GM18858 (cell line): Measurements from ENCODE around the gene KDM2B.

Source experiments
- ATAC-seq: cut with Tn5 transposase; IDR thresholded peaks from one replicate; pipeline ENCODE4 v1.9.1; 2021; ENCODE audit not compliant: unreplicated experiment

The KDM2B gene

GRCh38 chr12:121532503-121533393, 48.1 kb downstream of the KDM2B start:
- no peak for ATAC-seq

GRCh38 chr12:121531356-121531750, 49.5 kb downstream of the KDM2B start:
- ATAC-seq, result no peak

DNA sequence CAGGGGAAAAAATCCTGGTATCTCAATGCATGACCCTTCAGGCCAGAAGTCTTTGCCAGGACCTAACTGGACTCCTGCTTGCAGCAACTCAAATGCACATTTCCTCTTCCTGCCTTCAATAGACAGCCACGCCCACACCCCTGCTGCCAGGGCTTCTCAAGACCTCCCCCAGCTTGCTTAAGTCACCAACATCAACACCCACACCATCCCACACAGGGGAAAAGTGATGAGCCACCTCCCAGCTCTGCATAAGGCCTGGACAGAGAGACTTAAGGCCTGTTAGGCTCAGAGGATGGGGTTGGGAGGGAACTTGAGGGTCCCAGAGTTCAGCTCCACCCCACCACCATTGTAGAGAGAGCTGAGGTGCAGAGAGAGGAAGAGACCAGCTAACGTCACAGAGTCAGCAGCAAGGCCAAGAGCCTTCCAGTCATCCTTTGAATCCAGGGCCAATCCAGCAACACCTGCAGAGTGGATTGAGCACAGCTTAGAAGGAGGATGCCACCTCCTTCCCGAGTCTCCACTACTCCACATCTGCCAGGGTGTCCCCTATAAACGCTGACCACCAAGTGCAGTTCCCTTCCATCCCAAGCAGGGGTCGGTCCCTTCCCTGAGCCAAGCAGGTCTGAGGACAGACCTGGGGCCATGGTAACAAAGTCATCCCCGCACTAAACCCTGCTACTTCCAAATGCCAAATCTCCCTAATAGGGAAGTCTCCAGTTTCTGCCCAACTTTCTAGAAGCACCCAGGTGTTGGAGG, 50.0 kb downstream of the KDM2B start:
- no peak for ATAC-seq

GRCh38 chr12:121529184-121529583, 51.6 kb downstream of the KDM2B start:
- ATAC-seq, result no peak

- no peak for ATAC-seq
These were observed 55.4 kb downstream of the KDM2B start for GRCh38 chr12:121525411-121525810.

GRCh38 chr12:121524196-121524916, 56.5 kb downstream of the KDM2B start:
- no peak for ATAC-seq

GRCh38 chr12:121523741-121524140, 57.1 kb downstream of the KDM2B start:
- ATAC-seq, result no peak

DNA sequence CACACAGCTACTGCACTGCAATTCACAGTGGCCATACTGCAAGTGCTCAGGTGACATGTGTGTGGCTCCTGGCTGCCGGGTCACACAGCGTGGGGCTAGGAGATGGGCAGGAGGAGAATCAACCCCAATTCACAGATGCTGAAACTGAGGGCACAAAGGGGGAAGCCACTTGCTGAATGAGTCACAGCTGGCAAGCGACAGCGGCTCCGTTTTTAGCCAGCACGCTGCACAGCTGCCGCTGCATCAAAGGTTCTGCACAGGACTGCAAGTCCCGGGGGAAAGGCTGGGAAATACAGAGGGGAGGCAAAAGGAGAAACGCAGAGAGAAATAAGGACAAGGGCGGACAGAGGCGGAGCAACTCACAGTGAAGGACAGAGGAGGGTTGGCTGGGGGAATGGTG, 57.9 kb downstream of the KDM2B start:
- no peak for ATAC-seq

DNA sequence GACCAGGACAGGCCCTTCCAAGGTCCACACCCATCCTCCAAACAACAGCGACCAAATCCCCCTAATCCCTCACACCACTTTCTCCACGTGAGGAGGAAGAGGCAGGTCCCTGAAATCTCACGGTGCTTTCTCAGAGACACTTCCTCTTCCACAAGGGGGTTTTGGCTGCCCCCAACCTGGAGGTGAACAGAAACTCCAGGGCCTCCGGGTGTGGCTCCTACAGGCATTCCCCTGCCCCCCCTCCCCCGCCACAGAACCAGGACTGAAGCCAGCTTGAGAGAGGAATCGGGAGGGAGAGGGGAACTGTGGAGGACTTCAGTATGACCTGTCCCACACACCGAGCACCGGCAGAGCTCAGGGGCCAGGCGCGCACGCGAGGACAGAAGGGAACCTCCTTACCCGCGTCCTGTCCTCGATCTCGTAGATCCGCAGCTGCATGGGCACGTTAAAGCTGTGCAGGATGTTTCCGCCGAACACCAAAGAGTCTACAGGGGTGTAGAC, 60.2 kb downstream of the KDM2B start:
- ATAC-seq, result no peak

DNA sequence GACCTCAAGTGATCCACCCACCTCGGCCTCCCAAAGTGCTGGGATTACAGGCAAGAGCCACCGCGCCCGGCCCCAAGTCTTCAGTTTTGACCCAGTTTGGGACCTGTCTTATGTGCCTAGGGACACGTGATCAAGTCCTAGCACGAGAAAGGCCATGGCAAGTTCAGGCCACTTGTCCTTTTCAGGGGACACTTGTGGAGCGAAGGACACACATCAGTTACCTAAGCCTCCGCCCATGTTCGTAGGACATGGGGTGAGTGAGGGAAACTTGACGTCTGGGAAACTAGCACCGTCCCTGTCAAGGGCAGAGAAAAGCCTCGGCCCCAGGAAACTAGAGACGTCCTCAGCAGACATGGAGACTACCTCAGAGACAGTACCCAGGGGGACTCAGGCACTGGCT, 60.7 kb downstream of the KDM2B start:
- ATAC-seq, result no peak

DNA sequence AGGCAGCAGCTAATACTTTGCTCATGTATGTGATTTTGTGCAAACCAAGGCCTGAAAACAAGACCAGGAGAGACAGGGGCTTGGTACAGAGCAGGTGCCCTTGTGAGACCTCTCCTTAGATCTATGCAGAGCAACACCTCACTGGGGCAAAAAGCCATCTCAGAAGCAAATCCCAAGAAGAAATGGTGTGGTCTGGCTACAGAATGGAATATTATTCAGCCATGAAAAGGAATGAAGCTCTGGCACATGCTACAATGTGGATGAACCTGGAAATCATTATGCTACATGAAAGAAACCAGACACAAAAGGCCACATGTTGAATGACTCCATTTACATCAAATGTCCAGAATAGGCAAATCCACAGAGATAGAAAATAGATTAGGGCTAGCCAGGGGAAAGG, 61.6 kb downstream of the KDM2B start:
- ATAC-seq, result no peak

DNA sequence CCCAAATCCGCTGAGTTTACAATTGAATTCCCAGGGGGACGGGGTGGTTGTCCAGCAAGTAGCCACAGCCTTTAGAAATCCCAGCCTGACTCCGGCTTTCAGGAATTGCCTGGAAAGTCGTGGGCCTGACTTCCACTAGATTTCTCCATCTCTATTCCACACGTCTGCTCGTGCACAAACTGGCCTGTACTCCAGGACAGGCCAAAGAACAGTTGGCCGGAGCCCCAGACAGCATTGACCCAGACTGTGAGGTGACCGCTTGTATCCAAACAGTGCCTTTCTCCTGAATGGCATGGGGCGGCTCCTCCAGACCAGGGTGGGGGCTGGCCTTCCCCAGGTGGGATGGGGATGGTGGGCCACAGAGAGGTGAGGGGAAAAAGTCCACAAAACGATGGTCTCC, 62.2 kb downstream of the KDM2B start:
- no peak for ATAC-seq

- no peak for ATAC-seq
These were observed 64.3 kb downstream of the KDM2B start for GRCh38 chr12:121516437-121517011.

DNA sequence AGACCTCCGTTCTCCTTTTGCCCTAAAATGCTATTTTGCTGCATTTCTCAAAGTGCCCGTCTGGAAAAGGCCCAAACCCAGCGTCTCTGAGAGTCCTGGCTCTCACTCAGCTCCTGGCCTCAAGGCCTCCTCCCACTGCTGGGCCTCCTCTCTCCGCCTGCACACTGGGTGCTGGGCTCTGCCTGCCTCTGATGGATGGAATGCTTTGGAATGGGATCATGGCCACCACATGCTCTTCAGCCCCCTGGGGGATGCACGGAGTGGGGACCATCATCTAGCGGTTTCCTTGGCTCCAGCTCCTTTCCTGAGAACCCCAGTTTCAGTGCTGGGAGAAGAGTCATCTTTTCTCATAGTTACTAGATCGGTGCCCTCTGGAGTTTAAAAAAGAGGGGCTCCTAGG, 65.2 kb downstream of the KDM2B start:
- no peak for ATAC-seq

DNA sequence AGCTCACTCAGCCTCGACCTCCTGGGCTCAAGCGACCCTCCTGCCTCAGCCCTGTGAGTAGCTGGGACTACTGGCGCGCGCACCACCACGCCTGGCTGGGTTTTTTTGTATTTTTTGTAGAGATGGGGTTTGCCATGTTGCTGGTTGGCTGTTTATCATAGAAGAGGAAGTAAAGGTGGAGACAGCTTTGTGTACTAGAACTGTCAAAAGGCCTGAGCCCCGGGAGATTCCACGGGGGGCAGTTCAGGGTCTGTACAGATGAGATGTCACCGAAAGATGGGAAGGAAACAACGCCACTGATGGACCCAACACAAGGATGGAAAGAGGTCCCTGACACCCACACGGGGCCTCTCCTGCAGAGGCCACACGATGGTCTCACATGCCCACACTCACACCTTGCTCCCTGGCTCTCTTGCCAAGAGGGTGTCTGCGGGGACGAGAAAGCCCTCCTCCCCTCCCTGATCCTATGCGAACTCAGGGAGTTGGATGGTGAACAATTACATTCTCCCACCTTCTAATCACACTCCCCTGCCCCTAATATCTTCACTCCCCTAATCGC, 66.6 kb downstream of the KDM2B start:
- no peak for ATAC-seq

- ATAC-seq, result no peak
These were observed 67.2 kb downstream of the KDM2B start for GRCh38 chr12:121513464-121514183.

DNA sequence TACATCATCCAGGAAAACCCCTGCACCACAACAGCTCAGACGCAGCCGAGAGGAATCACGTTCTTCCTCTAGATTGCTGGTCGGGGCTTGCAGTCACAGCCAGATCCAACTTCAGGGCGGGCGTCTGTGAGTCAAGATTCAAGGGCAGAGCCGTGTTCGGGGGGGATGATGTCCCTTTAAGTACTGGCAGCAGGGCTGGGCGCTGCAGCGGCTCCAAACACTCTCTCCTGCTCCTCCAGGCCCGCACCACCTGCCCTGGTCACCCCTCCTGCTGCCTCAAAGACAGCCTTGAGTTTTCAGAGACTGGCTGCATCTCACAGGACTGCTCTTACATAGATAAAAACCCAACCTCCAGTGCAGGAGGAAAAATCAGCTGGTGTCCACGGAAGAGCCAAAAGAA, 68.3 kb downstream of the KDM2B start:
- ATAC-seq, result no peak

- no peak for ATAC-seq
These were observed 68.9 kb downstream of the KDM2B start for GRCh38 chr12:121511916-121512315.

DNA sequence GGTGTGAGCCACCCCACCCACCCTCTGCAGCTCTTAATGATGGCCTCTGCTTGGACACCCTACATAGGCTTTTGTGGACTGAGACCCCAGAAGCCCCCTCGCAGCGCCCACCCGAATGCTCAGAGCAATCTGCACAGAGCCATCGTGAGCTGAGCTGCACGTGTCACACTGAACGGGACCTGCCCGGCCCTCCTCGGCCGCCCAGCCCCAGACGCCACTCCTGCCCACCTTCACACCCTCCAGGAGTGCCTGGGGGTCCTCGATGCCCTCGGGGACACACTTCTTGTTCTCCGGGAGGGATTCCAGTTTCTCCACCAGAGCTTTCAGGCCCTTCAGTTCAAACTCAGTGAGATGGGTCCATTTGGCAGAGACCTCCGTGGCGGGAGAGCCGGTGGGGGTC, 71.5 kb downstream of the KDM2B start:
- no peak for ATAC-seq

DNA sequence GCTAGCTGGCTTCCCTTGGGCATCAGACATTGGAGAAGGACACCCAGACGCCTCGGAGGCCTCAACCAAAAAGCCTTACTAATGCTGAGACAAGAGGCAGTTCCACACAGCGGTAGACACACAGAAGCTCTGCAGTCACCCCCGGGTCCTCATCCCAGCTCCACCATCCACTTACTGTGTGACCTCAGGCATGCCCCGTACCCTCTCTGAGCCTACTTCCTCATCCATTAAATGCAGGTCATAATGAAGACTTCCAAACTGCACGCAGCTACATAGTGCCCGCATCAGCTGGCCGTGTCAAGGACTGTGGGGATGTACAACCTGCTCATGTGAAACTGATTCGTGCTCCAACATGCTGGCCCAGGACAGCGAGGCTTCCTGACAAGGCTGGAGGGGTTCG, 72.3 kb downstream of the KDM2B start:
- no peak for ATAC-seq
